NB4 (cell line): Measurements from ENCODE around the gene SMKR1.

Experiments
- DNase-seq: peaks from one replicate; pipeline ENCODE4 v3.0.0; 2010; ENCODE audit warnings: low read depth
- H3K4me3 ChIP-seq: one replicate; pipeline ENCODE4 v1.5.1; 2011; ENCODE audit warnings: mild to moderate bottlenecking, low read depth, low read length, moderate library complexity
- CTCF ChIP-seq: IDR thresholded peaks from one replicate; pipeline ENCODE4 v1.5.1; 2012; ENCODE audit warnings: low read depth, low read length
- MYC ChIP-seq: IDR thresholded peaks from 2 replicates; pipeline ENCODE4 v1.6.1; 2011; ENCODE audit warnings: low read depth, low read length
- POLR2A ChIP-seq: IDR thresholded peaks from 2 replicates; pipeline ENCODE4 v1.6.1; 2011; ENCODE audit warnings: mild to moderate bottlenecking; ENCODE audit not compliant: insufficient read length; ENCODE audit errors: extremely low read depth
- TF ChIP-seq, protein P1 (sequence below): IDR thresholded peaks from 2 replicates; pipeline ENCODE4 v1.6.1; 2011; ENCODE audit warnings: low read depth, low read length

The SMKR1 gene

DNA sequence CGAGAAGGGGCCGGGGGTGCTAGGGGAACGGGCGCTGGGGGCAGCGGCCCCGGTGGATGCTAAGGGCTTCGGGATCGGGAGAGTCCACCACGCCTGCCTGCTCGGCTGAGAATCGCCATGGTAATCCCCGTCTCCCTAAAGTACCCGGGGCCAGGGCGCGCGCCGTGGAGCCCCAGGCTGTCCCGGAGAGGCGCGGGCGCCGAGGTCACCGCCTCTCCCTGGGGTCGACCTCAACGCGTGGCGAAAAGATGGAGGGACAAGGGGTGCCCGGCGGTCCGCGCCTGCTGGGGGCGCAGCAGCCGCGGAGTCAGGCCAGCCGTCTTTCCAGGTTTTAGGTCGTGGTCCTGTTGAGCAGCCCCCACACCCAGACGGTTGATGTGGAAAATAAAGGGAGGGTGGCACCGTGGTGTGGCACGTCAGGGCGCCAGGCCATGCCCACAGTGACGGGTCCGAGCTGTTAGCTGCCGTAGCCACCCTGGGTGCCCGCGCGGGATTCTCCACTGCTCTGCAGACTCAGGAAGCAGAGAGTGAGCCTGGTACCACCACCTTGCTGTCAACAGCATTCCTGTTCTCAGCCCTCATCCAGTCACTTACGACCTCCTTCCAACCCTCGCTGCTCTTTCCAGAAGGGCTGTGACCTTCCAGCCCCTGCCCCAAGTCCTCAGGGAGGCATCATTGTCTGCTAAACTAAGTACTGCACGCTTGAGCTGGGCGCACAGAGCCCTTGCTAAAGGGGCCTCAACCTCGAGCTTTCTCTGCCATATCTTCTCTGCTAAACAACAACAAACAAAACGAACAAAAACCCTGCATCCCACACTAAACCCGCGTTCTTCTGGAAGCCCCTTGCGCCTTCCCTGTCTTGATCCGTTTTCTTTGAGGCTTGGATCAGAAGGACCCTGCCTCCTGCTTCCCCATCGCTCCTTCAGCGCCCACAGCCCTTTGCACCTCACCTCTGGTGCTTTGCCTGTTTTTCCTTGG, 666 bp downstream of the SMKR1 start:
- no peak overlapping the region for H3K4me3 ChIP-seq
- no peak for TF ChIP-seq MYC
- no peak for TF ChIP-seq POLR2A
- TF ChIP-seq, protein P1, sequence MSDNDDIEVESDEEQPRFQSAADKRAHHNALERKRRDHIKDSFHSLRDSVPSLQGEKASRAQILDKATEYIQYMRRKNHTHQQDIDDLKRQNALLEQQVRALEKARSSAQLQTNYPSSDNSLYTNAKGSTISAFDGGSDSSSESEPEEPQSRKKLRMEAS: no peak
- TF ChIP-seq CTCF: no peak
- DNase-seq: peak; percentile 21

GRCh38 chr7:129503725-129504124, 1.4 kb downstream of the SMKR1 start:
- H3K4me3 ChIP-seq: no peak overlapping the region
- no peak for TF ChIP-seq CTCF
- TF ChIP-seq MYC: no peak
- TF ChIP-seq POLR2A: no peak
- DNase-seq: no peak

GRCh38 chr7:129512192-129512591, 9.9 kb downstream of the SMKR1 start:
- H3K4me3 ChIP-seq: no peak overlapping the region
- TF ChIP-seq, protein P1: no peak
- TF ChIP-seq CTCF (no peak), MYC (no peak), POLR2A (no peak)

DNA sequence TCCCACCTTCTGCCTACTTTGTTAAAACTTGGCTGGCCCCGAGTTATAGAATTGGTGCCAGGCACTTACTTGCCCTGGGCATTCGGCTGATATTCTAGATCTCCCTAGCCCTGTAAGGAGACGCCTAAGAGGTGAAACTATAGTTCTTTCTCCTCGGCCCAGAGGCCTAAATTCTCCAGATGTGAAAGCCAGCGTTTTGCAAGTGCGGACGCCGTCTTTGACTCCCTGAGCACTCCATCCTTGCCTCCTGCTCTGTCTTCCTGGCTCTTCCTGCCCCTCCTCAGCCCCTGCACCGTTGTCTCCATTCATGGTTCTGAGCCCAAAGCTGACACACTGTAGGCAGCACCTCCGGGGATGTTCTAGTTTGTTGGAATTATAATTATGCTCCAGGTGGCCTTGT, 11.2 kb downstream of the SMKR1 start:
- TF ChIP-seq POLR2A (no peak), CTCF (no peak), MYC (no peak)
- TF ChIP-seq, protein P1: no peak
- DNase-seq: no peak
- H3K4me3 ChIP-seq: no peak overlapping the region

More at GRCh38 chr7:129512192-129512591, 9.9 kb downstream of the SMKR1 start:
- DNase-seq: no peak

DNA sequence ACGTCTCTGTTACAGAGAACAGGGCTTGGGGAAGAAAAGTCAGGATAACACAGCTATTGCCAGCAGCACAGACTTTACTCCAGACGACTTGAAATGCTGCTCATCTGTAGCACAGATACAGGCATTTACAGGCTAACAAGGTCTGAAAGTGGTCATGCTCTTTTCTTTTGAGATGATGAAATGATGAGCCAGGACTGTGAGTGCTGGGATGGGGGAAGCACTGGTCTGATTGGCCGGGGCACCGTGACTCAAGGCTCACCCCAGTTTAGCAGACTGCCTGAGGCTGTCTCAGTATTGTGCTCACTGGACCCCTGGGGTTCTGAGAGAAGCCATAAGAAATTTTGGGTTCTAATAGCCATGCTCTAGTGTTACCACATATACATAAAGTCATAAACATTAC, 12.4 kb downstream of the SMKR1 start:
- H3K4me3 ChIP-seq: no peak overlapping the region
- TF ChIP-seq POLR2A: no peak
- TF ChIP-seq, protein P1: no peak
- no peak for TF ChIP-seq MYC
- peak; percentile 36 for DNase-seq

GRCh38 chr7:129515381-129515780, 13.1 kb downstream of the SMKR1 start:
- TF ChIP-seq CTCF (no peak), POLR2A (no peak), MYC (no peak)
- TF ChIP-seq, protein P1: no peak

More at GRCh38 chr7:129515381-129515780, 13.1 kb downstream of the SMKR1 start:
- H3K4me3 ChIP-seq: no peak overlapping the region
- no peak for DNase-seq
